Stimulated activated memory B cell treated with anti-CD40 and anti-IgM and Interleukin-4, amounts not matched to agents 10 μg/mL and 1 μg/mL and 100 μg/mL, for 72 hours (primary cell): ENCODE results near the gene OR14C36.

Experiments used
- ATAC-seq: fragments of 150-1000 bp; cut with Tn5 transposase; 2 replicates; pipeline ENCODE4 v1.10.0; 2021
- H3K27ac Mint-ChIP-seq: one replicate; pipeline ENCODE4 v1.8.0; 2022; ENCODE audit warnings: mild to moderate bottlenecking, mixed read lengths
- H3K27me3 Mint-ChIP-seq: one replicate; pipeline ENCODE4 v1.8.0; 2022; ENCODE audit warnings: mixed read lengths
- H3K36me3 Mint-ChIP-seq: one replicate; pipeline ENCODE4 v1.8.0; 2022; ENCODE audit warnings: mixed read lengths
- H3K4me1 Mint-ChIP-seq: one replicate; pipeline ENCODE4 v1.8.0; 2022; ENCODE audit warnings: mixed read lengths
- H3K4me3 Mint-ChIP-seq: one replicate; pipeline ENCODE4 v1.8.0; 2022; ENCODE audit warnings: mild to moderate bottlenecking, moderate library complexity, mixed read lengths
- H3K9me3 Mint-ChIP-seq: one replicate; pipeline ENCODE4 v1.8.0; 2022; ENCODE audit warnings: mixed read lengths

OR14C36 gene

DNA sequence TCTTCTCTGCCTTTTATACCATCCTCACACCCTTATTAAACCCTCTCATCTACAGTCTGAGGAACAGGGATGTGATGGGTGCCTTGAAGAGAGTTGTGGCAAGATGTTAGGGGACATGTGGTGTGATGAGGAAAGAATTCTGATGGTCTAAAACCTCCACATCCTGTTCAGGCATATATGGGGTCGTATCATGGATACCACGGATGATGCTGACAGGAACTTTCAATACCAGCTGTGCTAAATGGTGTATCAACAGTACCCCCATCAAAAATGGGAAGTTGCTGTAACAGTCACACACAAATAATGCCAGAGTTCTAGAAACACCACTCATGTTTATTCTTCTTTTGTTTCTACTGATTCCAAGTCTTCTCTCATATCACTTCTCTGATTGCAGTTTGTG, 39.9 kb downstream of the OR14C36 start:
- H3K36me3 Mint-ChIP-seq = no peaks in the 10 kb centered on the region
- H3K4me1 Mint-ChIP-seq = no peaks in the 10 kb centered on the region
- no peak for ATAC-seq
- H3K9me3 Mint-ChIP-seq = no peaks in the 10 kb centered on the region
- H3K27me3 Mint-ChIP-seq = peaks cover 57% of the 10 kb centered on the region
- H3K27ac Mint-ChIP-seq = no peak overlapping the region
- no peak overlapping the region for H3K4me3 Mint-ChIP-seq

DNA sequence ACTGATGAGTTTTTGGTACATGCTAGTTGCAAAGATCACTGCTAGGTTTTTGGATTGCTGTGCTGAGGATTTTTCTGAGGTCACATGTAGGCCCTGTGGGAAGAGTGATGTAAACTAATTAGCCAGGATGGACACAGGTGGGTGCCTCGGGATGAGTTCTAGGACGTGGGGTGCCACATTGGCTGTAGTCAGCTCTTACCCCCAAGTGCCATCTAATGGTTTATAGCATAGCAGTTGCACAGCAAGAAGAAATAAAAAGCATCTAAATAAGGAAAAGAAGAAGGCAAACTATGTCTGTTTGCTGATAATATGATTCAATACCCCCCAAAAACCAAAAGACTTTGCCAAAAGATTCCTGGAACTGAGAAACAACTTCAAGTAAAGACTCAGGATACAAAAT, 44.5 kb downstream of the OR14C36 start:
- Mint-ChIP-seq H3K4me3 (no peak overlapping the region), H3K27ac (no peak overlapping the region), H3K36me3 (no peaks in the 10 kb centered on the region), H3K4me1 (no peaks in the 10 kb centered on the region), H3K27me3 (peaks cover 88% of the 10 kb centered on the region), H3K9me3 (peaks cover 7% of the 10 kb centered on the region)
- ATAC-seq = no peak
